GM12878 (cell line): Measurements from ENCODE around the gene FBXL14. TPM values are rescaled to one million over a fixed set of nuclear protein-coding genes. Genes with fewer than 3 reads are reported as not detected.
A peak's percentile ranks its signal among the peaks of the same experiment; 100 is the strongest.

Source experiments
- CHD1 ChIP-seq: IDR thresholded peaks from 2 replicates; pipeline ENCODE4 v1.6.1; 2012; ENCODE audit warnings: low read depth, low read length, improper control_type of control experiment
- ESRRA ChIP-seq: IDR thresholded peaks from 2 replicates; pipeline ENCODE4 v1.6.1; 2012; ENCODE audit warnings: mild to moderate bottlenecking, low read length, improper control_type of control experiment
- NFXL1 ChIP-seq: fragments of 450-650 bp; IDR thresholded peaks from 2 replicates; pipeline ENCODE4 v1.6.1; 2017; ENCODE audit warnings: antibody characterized with exemption, mild to moderate bottlenecking, borderline replicate concordance
- NFYB ChIP-seq: IDR thresholded peaks from 2 replicates; pipeline ENCODE4 v1.6.1; 2011; ENCODE audit warnings: low read depth, mild to moderate bottlenecking, low read length, improper control_type of control experiment, moderate library complexity; ENCODE audit not compliant: insufficient read depth
- NRF1 ChIP-seq: conservative IDR thresholded peaks from 2 replicates; pipeline ENCODE4 v1.6.1; 2011; ENCODE audit warnings: mild to moderate bottlenecking, low read depth, low read length, improper control_type of control experiment
- RBBP5 ChIP-seq: fragments of 200-600 bp; sonication (generic); conservative IDR thresholded peaks from 2 replicates; pipeline ENCODE4 v1.6.1; 2016
- SIX5 ChIP-seq: IDR thresholded peaks from 2 replicates; pipeline ENCODE4 v1.6.1; 2011; ENCODE audit warnings: mild to moderate bottlenecking, low read depth, low read length, moderate library complexity; ENCODE audit not compliant: severe bottlenecking
- SPI1 ChIP-seq: IDR thresholded peaks from 2 replicates; pipeline ENCODE4 v1.6.1; 2011; ENCODE audit warnings: low read depth, mild to moderate bottlenecking, low read length, moderate library complexity, borderline replicate concordance; ENCODE audit not compliant: insufficient read depth
- SREBF2 ChIP-seq: IDR thresholded peaks from 2 replicates; pipeline ENCODE4 v1.6.1; 2012; ENCODE audit warnings: mild to moderate bottlenecking, low read length
- ZNF384 ChIP-seq: IDR thresholded peaks from 2 replicates; pipeline ENCODE4 v1.6.1; 2012; ENCODE audit warnings: low read depth, mild to moderate bottlenecking, low read length, improper control_type of control experiment, borderline replicate concordance
- ZNF622 ChIP-seq: fragments of 450-650 bp; IDR thresholded peaks from 2 replicates; pipeline ENCODE4 v1.6.1; 2017; ENCODE audit warnings: mild to moderate bottlenecking, inconsistent platforms
- ZSCAN29 ChIP-seq: fragments of 450-650 bp; IDR thresholded peaks from 2 replicates; pipeline ENCODE4 v1.6.1; 2017; ENCODE audit warnings: mild to moderate bottlenecking, moderate library complexity
- polyA plus RNA-seq, 11 experiments: library from polyadenylated mRNA; depleted of rRNA in 4 of 11; unstranded in 6 of 11; stranded (reverse) in 5 of 11; fragments of >200 nt; fragmentation: Nextera tagmentation in 4 of 11; fragmentation: Illumina TruSeq in 1 of 11; extraction: Ambion mirVana in 4 of 11; extraction: Trizol in 1 of 11; gene quantifications; 1 replicate in 1 of 11; 2 replicates in 10 of 11; pipeline versions ENCODE4 v1.2.1 to v1.2.3, GENCODE V29; 2011 to 2016; ENCODE audit warnings: inconsistent platforms in 2 of 11, missing spikeins in 2 of 11, low read depth in 1 of 11
- total RNA-seq, 4 experiments: library from RNA; depleted of rRNA in 3 of 4; stranded (reverse); fragments of >200 nt in 3 of 4; fragmentation: Illumina TruSeq in 1 of 4; extraction: Trizol in 1 of 4; gene quantifications; 2 replicates each; pipeline versions ENCODE4 v1.2.1 to v1.2.3, GENCODE V29; 2013 to 2021
- TF ChIP-seq, protein P1 (sequence below): fragments of 450-650 bp; formaldehyde crosslinking; IDR thresholded peaks from 2 replicates; pipeline ENCODE4 v1.5.0; 2022; ENCODE audit warnings: mild to moderate bottlenecking, missing genetic modification characterization
- TF ChIP-seq, protein P2 (sequence below): fragments of 450-650 bp; IDR thresholded peaks from 2 replicates; pipeline ENCODE4 v1.6.1; 2018; ENCODE audit warnings: mild to moderate bottlenecking, low read depth, moderate library complexity; ENCODE audit not compliant: partially characterized antibody
- TF ChIP-seq, protein P3 (sequence below): IDR thresholded peaks from 2 replicates; pipeline ENCODE4 v1.6.1; 2012; ENCODE audit warnings: low read length, inconsistent platforms
- TF ChIP-seq, protein P4 (sequence below): fragments of 450-650 bp; IDR thresholded peaks from 2 replicates; pipeline ENCODE4 v1.6.1; 2017; ENCODE audit warnings: low read depth, mild to moderate bottlenecking, moderate library complexity

Gene FBXL14
- total and polyA plus RNA-seq, 10 of the 15 experiments (the other 5 are each of a cell fraction or from before 2014, with no cell fraction given): 0.44 to 19.0 (median 2.9) TPM

DNA sequence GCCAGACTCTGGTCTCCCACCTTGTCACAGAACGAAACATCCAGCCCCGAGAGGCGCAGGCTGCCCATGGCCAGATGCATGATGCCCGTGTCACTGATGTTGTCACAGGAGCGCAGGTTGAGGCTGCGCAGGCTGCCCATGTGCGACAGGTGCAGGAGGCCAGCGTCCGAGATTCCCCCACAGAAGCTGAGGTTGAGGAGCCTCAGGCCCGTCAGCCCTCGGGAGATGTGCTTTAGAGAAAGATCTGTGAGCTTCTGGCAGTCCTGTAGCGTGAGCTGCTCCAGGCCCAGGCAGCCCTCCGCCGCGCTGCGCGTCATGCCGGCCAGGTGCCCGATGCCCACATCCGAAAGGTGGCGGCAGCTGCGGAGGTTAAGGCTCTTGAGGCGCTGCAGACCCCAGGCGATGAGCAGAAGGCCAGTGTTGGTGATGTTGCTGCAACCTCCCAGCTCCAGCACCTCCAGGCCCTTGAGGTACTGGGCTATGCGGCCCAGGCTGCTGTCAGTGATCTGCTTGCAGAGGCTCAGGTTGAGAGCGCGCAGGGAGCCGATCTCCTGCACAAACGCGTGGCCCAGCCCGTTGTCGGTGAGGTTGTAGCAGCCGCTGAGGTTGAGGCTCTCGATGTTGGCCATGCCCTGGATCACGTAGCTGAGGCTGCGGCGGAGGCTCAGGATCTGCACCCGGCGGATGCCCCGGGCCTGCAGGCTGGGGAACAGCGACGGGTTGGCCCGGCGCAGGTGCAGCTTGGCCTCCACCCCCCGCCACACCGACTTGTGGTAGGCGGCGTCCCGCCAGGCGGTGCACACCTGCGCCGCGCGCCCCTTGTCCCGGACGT is 991 bp downstream of the FBXL14 start (continued):
- TF ChIP-seq, protein P1, sequence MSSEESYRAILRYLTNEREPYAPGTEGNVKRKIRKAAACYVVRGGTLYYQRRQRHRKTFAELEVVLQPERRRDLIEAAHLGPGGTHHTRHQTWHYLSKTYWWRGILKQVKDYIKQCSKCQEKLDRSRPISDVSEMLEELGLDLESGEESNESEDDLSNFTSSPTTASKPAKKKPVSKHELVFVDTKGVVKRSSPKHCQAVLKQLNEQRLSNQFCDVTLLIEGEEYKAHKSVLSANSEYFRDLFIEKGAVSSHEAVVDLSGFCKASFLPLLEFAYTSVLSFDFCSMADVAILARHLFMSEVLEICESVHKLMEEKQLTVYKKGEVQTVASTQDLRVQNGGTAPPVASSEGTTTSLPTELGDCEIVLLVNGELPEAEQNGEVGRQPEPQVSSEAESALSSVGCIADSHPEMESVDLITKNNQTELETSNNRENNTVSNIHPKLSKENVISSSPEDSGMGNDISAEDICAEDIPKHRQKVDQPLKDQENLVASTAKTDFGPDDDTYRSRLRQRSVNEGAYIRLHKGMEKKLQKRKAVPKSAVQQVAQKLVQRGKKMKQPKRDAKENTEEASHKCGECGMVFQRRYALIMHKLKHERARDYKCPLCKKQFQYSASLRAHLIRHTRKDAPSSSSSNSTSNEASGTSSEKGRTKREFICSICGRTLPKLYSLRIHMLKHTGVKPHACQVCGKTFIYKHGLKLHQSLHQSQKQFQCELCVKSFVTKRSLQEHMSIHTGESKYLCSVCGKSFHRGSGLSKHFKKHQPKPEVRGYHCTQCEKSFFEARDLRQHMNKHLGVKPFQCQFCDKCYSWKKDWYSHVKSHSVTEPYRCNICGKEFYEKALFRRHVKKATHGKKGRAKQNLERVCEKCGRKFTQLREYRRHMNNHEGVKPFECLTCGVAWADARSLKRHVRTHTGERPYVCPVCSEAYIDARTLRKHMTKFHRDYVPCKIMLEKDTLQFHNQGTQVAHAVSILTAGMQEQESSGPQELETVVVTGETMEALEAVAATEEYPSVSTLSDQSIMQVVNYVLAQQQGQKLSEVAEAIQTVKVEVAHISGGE: 0 out of 2 replicates have a peak, but pooled peaks have one; percentile 15
- TF ChIP-seq ZNF384 (no peak), RBBP5 (no peak), NFXL1 (no peak), CHD1 (no peak), NFYB (no peak), ZNF622 (no peak), NRF1 (no peak), ESRRA (no peak), SIX5 (no peak), SREBF2 (no peak), ZSCAN29 (no peak), SPI1 (no peak)
- TF ChIP-seq, protein P2, sequence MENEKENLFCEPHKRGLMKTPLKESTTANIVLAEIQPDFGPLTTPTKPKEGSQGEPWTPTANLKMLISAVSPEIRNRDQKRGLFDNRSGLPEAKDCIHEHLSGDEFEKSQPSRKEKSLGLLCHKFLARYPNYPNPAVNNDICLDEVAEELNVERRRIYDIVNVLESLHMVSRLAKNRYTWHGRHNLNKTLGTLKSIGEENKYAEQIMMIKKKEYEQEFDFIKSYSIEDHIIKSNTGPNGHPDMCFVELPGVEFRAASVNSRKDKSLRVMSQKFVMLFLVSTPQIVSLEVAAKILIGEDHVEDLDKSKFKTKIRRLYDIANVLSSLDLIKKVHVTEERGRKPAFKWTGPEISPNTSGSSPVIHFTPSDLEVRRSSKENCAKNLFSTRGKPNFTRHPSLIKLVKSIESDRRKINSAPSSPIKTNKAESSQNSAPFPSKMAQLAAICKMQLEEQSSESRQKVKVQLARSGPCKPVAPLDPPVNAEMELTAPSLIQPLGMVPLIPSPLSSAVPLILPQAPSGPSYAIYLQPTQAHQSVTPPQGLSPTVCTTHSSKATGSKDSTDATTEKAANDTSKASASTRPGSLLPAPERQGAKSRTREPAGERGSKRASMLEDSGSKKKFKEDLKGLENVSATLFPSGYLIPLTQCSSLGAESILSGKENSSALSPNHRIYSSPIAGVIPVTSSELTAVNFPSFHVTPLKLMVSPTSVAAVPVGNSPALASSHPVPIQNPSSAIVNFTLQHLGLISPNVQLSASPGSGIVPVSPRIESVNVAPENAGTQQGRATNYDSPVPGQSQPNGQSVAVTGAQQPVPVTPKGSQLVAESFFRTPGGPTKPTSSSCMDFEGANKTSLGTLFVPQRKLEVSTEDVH: no peak
- TF ChIP-seq, protein P3, sequence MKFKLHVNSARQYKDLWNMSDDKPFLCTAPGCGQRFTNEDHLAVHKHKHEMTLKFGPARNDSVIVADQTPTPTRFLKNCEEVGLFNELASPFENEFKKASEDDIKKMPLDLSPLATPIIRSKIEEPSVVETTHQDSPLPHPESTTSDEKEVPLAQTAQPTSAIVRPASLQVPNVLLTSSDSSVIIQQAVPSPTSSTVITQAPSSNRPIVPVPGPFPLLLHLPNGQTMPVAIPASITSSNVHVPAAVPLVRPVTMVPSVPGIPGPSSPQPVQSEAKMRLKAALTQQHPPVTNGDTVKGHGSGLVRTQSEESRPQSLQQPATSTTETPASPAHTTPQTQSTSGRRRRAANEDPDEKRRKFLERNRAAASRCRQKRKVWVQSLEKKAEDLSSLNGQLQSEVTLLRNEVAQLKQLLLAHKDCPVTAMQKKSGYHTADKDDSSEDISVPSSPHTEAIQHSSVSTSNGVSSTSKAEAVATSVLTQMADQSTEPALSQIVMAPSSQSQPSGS: no peak
- TF ChIP-seq, protein P4, sequence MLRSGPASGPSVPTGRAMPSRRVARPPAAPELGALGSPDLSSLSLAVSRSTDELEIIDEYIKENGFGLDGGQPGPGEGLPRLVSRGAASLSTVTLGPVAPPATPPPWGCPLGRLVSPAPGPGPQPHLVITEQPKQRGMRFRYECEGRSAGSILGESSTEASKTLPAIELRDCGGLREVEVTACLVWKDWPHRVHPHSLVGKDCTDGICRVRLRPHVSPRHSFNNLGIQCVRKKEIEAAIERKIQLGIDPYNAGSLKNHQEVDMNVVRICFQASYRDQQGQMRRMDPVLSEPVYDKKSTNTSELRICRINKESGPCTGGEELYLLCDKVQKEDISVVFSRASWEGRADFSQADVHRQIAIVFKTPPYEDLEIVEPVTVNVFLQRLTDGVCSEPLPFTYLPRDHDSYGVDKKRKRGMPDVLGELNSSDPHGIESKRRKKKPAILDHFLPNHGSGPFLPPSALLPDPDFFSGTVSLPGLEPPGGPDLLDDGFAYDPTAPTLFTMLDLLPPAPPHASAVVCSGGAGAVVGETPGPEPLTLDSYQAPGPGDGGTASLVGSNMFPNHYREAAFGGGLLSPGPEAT: no peak
